ENCODE results near the gene PTGDS.

PTGDS gene

DNA sequence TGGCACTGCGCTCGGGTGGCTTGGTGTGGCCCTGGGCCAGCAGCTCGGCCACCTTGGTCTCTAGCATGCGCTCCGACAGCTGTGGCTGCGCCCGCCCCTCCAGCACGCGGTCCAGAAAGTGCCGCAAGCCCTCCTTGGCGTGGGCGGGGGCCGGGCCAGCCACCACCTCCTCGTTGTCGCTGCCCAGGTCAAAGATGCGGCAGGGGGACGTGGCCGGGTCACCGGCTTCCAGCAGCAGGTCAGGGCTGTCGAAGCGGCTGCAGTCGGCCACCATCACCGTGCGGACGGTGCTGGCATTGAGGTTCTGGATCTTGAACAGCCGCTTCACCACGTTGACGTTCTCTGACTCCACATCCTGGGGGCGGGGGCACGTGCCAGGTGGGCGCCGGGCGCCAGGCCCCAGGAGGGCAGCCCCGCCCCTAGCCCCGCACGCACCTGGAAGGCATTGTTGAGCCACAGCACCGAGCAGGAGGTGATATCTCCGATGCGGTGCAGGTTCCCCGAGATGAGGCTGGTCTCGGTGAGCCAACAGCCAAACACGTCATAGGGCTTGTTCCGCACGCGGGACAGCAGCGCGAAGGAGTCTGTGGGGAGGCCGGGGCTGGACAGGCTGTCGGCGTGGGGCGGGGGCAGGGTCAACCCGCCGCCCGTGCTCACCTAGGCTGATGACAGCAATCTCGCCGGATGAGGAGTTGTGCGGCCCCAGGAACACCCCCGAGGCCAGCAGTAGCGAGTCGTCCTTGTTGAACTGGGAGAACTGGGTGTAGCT is 35.0 kb upstream of the PTGDS start:
- TF ChIP-seq GATA3 (IDR thresholded peaks at IDR 0.05; ENCODE audit: low read depth, low read length), result no peak
- no peak for TF ChIP-seq GATA2 (IDR thresholded peaks at IDR 0.05; ENCODE audit: low read depth, low read length)

DNA sequence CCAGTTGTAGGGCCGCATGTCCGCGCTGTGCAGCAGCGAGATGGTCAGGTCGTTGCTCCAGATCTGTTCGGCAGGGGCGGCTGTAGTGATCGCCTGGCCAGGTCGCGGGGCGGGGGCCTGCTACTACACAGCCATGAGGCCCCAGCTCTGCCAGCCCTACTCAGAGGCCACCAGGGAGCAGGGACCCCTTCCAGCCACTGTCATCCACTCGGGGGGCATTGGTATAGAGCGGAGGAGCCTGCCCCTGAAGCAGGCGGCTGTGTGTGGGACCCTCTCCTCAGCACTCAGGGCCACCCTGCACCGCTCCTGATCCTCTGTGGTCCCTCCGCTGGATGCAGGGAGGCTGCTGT is 34.4 kb upstream of the PTGDS start:
- TF ChIP-seq GATA2 (IDR thresholded peaks at IDR 0.05; ENCODE audit: low read depth, low read length), result no peak
- no peak for TF ChIP-seq GATA3 (IDR thresholded peaks at IDR 0.05; ENCODE audit: low read depth, low read length)

DNA sequence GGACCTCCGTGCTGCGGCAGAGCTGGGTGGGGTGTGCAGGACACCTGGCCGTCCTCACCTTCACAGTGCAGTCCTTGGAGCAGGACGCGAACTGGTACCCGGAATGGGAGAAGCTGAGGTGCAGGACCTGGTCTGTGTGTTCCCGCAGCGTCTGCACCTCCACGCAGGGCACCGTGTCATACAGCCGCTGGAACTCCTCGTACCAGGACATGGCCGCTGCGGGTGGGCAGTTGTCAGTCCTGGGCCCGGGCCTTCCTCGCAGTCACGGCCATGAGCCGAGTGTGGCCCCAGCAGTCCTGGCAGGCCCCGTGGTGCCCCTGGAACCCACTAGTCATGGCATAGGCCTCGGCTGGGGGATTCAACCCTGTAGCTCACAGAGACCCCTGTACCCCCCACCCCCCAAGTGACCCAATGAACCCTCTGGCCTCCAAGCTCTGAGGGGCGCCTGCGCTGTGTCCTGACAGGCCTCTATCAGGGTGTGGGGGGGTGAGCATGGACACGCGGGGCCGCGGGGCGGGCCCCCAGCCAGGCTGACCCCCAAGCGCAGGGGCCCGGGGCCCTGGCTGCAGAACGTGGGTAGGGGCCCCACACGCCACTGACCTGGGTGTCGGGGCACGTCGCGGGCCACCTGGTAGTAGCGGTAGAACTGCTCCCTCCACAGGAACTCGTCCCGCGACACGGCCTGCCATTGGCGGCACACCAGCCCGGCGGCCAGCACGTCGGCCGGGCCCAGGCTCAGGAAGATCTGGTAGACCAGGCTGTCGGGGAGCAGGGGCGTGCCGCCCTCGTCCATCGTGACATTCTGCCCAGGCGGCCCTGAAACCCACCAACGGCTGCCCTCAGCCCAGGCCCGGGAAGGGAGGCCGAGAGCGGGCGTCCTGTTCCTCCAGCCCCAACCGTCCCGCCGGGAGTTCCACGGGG is 33.8 kb upstream of the PTGDS start:
- TF ChIP-seq GATA2 (IDR thresholded peaks at IDR 0.05; ENCODE audit: low read depth, low read length), result no peak
- TF ChIP-seq GATA3 (IDR thresholded peaks at IDR 0.05; ENCODE audit: low read depth, low read length), result no peak

DNA sequence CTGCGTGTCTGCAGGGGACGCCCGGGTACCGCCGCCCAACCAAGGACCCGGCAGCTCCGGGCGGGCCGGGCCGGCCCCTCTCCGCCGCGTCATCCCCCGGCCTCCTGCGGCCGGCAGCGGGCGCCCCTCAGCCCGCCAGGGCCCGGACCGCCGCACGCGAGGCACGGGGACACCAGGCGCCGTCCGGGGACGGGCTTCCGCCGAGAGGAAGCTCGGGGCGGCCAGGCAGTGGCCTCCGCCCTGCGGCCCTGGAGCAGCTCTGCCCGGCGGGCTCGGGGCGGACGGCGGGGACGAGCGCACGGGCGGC is 33.1 kb upstream of the PTGDS start:
- no peak for TF ChIP-seq GATA3 (IDR thresholded peaks at IDR 0.05; ENCODE audit: low read depth, low read length)
- no peak for TF ChIP-seq GATA2 (IDR thresholded peaks at IDR 0.05; ENCODE audit: low read depth, low read length)

DNA sequence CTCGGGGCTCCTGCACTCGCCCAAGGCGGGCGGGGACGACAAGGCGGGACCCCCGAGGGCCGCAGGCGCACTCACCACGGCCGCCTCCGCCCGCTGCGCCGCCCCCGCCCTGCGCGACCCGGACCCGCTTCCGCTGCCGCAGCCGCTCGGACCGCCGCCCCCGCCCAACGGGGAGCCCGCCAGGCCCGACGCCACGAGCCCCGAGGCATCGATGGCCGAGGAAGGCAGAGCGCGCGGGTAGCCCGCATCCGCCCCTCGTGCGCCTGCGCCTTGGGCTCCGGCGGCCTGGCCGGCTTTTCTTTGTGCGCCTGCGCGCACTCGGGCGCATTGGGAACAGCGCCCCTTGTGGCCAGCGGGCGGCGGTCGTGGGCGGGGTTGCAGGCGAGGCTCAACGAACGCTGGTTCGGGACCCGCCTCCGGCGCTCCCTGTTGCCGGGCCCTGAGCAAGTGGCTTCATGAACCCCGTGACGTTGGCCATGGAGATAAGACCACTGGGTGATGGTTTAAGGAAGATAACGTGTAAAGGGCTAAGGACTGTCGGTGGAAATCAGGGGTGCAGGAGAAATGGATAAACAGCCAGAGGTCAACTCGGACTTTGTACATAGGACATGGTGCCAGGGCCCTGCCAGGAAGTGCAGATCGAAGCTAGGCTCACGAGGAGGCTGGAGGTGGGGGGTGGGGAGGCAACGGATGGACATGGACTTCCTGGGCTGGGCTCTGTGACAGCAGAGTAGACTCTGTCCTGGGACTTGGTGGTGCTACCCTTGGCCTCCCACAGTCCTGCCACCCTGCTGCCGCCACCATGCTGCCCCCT is 32.6 kb upstream of the PTGDS start, which contains the start of the genes C8G and FBXW5:
C8G (plus strand) TSS at position 725 of the 814 bp plus-strand sequence; CDS start at position 803, 78 bp downstream.
FBXW5 (minus strand) TSS at position 220 of the 814 bp plus-strand sequence. CDS start 655 bp downstream, outside the sequence.
- TF ChIP-seq GATA3 (IDR thresholded peaks at IDR 0.05; ENCODE audit: low read depth, low read length), result no peak
- TF ChIP-seq GATA2 (IDR thresholded peaks at IDR 0.05; ENCODE audit: low read depth, low read length), result no peak

DNA sequence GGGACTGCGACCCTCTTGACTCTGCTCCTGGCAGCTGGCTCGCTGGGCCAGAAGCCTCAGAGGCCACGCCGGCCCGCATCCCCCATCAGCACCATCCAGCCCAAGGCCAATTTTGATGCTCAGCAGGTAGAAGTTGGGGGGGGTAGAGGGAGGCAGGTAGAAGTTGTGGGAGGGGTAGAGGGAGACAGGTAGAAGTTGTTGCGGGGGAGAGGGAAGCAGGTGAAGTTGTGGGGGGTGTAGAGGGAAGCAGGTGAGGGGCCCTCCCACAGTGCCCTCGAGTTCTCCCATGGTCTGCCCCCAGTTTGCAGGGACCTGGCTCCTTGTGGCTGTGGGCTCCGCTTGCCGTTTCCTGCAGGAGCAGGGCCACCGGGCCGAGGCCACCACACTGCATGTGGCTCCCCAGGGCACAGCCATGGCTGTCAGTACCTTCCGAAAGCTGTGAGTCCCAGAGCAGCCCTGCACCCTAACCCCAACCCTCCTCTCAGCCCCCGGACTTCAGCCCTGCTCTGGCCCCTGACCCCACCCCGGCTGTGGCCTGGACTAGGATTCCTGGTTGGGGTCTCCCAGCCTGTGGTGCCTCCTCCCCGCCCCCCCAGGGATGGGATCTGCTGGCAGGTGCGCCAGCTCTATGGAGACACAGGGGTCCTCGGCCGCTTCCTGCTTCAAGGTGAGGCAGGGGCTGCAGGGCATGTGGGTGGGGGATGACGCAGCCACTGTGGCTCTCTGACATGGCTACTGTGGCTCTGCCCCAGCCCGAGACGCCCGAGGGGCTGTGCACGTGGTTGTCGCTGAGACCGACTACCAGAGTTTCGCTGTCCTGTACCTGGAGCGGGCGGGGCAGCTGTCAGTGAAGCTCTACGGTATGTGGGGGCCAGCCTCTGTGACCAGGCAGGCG is 31.7 kb upstream of the PTGDS start:
- TF ChIP-seq GATA3 (IDR thresholded peaks at IDR 0.05; ENCODE audit: low read depth, low read length) (no peak), GATA2 (IDR thresholded peaks at IDR 0.05; ENCODE audit: low read depth, low read length) (no peak)

DNA sequence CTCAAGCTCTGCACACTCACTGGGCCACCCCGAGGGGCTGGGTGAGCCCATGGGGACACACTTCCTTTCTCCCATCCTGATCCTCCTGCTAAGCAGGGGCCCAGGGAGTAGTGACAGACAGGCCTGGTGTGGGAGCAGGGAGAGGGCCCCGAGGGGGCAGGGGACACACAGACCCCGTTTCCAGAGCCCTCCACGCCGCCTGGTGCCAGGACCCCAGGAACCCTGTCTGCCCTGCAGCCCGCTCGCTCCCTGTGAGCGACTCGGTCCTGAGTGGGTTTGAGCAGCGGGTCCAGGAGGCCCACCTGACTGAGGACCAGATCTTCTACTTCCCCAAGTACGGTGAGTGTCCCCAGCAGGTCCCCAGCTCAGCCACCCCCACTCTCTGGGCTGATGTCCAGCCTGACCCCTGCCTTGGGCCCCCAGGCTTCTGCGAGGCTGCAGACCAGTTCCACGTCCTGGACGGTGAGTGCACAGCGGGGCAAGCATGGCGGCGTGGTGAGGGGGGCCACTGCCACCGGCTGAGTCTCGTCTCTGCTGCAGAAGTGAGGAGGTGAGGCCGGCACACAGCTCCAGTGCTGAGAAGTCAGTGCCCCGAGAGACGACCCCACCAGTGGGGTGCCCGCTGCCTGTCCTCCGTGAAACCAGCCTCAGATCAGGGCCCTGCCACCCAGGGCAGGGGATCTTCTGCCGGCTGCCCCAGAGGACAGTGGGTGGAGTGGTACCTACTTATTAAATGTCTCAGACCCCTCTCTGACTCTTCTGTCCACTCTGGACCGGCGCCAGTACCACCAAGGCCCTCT is 30.9 kb upstream of the PTGDS start:
- no peak for TF ChIP-seq GATA3 (IDR thresholded peaks at IDR 0.05; ENCODE audit: low read depth, low read length)
- no peak for TF ChIP-seq GATA2 (IDR thresholded peaks at IDR 0.05; ENCODE audit: low read depth, low read length)

DNA sequence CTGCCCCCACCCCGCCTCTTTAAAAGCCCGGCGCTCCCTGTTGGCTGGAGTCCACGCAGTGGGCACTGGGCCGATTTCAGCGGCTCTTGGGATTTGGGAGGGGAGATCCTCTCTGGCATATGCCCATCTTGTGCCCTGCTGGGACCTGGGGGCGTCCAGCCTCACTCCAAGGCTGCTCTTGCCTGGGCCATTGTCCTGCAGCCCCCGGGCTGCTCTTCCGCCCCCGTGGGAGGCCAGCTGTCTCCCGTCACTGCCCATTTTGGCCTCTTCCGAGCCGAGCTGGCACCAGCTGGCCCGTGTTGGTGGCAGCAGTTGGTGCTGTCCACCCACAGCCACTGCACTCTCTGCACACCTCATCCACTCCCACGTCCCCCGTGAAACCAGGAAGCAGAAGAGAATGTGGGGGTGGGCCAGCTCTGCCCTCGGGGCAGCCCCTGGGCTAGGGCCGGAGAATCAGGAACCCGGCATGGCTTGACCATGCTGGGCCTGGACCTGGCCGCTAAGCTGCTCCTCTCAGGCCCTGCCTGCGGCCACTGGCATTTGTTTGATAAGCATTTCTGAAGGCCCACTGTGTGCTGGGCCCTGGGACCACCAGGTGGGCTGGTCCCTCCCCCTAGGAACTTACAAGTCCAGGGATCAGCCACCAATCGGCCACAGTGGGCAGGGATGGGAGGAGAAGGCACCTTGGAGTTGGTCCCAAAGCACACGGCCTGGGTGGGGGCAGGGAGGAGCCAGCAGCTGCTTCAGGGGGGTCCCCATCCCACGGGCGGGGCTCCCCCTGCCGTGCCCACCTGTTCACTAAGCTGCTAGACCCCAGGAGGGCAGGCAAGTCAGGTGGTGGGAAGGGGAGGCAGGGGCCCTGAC is 30.0 kb upstream of the PTGDS start:
- TF ChIP-seq GATA2 (IDR thresholded peaks at IDR 0.05; ENCODE audit: low read depth, low read length), result no peak
- TF ChIP-seq GATA3 (IDR thresholded peaks at IDR 0.05; ENCODE audit: low read depth, low read length), result no peak

DNA sequence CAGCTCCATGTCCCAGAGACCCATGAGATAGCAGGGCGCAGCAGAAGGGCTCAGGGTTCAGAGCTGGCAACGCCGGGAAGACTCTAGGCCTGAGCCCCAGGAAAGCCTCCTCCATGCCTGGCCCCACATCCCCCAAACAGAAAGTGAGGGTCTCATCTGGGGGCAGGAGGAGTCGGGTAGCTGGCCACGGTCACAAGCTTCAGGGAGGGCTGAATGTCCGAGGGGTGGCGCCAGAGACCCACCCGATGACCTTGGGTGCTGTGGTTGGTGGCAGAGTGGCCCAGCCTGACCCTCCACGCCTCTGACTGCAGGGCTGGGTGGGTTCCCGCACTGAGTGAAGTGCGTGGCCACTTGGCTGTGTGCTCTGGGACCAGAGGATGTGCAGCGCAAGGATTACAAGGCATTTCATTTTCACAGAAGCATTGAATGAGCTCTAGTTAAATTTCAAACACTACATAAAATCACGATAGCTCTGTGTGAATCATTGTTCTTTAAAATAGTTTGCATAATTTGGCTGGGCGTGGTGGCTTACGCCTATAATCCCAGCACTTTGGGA is 29.3 kb upstream of the PTGDS start:
- TF ChIP-seq GATA2 (IDR thresholded peaks at IDR 0.05; ENCODE audit: low read depth, low read length) (no peak), GATA3 (IDR thresholded peaks at IDR 0.05; ENCODE audit: low read depth, low read length) (no peak)

DNA sequence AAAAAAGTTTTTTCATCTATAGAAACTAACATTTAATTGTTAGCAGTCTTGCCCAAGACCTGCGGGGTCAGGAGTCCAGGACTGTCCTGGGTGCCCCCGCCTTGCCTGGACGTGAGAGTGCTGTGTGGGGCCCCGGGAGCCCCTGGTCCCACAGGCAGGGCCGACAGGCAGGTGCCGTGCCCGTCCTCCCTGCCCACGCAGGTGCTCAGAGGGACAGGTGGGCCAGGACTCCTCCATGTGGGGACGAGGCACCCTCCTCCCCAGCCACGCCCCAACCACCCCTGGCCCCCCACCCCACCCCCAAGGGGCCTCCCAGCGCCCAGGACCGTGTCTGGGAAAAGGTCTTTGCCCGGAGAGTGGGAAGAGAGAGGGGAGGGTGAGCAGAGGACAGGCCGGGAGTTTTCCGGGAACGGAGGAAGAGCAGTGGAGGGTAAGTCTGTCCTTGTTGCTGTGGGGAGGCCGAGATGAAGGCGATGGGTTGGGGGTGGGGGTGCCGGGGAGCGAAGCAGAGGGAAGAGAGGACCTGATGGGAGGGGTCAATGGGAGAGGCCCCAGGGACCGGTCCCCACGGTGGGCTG is 28.0 kb upstream of the PTGDS start:
- no peak for TF ChIP-seq GATA2 (IDR thresholded peaks at IDR 0.05; ENCODE audit: low read depth, low read length)
- TF ChIP-seq GATA3 (IDR thresholded peaks at IDR 0.05; ENCODE audit: low read depth, low read length), result no peak
